HG03103 (cell line): ENCODE measurements around the gene CRABP2.

ENCODE experiments used
- ATAC-seq: cut with Tn5 transposase; IDR thresholded peaks from one replicate; pipeline ENCODE4 v1.9.1; 2021; ENCODE audit warnings: low read depth; ENCODE audit not compliant: unreplicated experiment

Gene CRABP2

GRCh38 chr1:156705321-156705917 is at the start of gene CRABP2:
CRABP2 (minus strand) TSS chr1:156705583; CDS start chr1:156705446, 137 bp downstream.
- no peak for ATAC-seq

- no peak for ATAC-seq
Measured at GRCh38 chr1:156754219-156754618, 48.8 kb upstream of the CRABP2 start.

GRCh38 chr1:156752843-156753482 is 47.6 kb upstream of the CRABP2 start:
- ATAC-seq, result no peak

- ATAC-seq, result peak; percentile 39
Measured at GRCh38 chr1:156751757-156752481, 46.5 kb upstream of the CRABP2 start.

- no peak for ATAC-seq
Measured at GRCh38 chr1:156751451-156751756, 46.0 kb upstream of the CRABP2 start, which contains the start of gene HDGF. HDGF (minus strand) TSS chr1:156751675; CDS start chr1:156751429, 246 bp downstream.

- ATAC-seq, result peak; percentile 8
Measured at GRCh38 chr1:156750711-156751450, 45.5 kb upstream of the CRABP2 start.

- no peak for ATAC-seq
Measured at GRCh38 chr1:156750191-156750672, 44.8 kb upstream of the CRABP2 start.

- ATAC-seq, result no peak
Measured at GRCh38 chr1:156749419-156750118, 44.2 kb upstream of the CRABP2 start.

- no peak for ATAC-seq
Measured at GRCh38 chr1:156748670-156749418, 43.5 kb upstream of the CRABP2 start.

GRCh38 chr1:156747742-156748669 is 42.6 kb upstream of the CRABP2 start:
- ATAC-seq, result no peak

- no peak for ATAC-seq
Measured at GRCh38 chr1:156746728-156747631, 41.6 kb upstream of the CRABP2 start.

- no peak for ATAC-seq
Measured at GRCh38 chr1:156746406-156746727, 41.0 kb upstream of the CRABP2 start.

- no peak for ATAC-seq
Measured at GRCh38 chr1:156745881-156746280, 40.5 kb upstream of the CRABP2 start.

- ATAC-seq, result no peak
Measured at GRCh38 chr1:156744786-156745419, 39.5 kb upstream of the CRABP2 start.

GRCh38 chr1:156744344-156744743 is 39.0 kb upstream of the CRABP2 start:
- ATAC-seq, result no peak

GRCh38 chr1:156743367-156744302 is 38.3 kb upstream of the CRABP2 start:
- no peak for ATAC-seq
